HepG2 (cell line): ENCODE measurements around the gene KCNE4. TPM values are rescaled to one million over a fixed set of nuclear protein-coding genes. Genes with fewer than 3 reads are reported as not detected.
A peak's percentile ranks its signal among the peaks of the same experiment; 100 is the strongest.

Experiments used
- EED ChIP-seq: sonication (generic); formaldehyde crosslinking; IDR thresholded peaks from 2 replicates; pipeline ENCODE4 v1.5.0; 2020; ENCODE audit warnings: mild to moderate bottlenecking, missing genetic modification reagents
- MIER3 ChIP-seq: IDR thresholded peaks from 2 replicates; pipeline ENCODE4 v1.6.1; 2016; ENCODE audit warnings: missing compliant biosample characterization, borderline replicate concordance
- NR2F1 ChIP-seq, 2 experiments: fragments of 450-650 bp in 1 of 2; formaldehyde crosslinking in 1 of 2; IDR thresholded peaks; 2 replicates each; pipeline versions ENCODE4 v1.5.0 to v1.6.1; 2016 to 2020; ENCODE audit warnings: mild to moderate bottlenecking in 1 of 2, missing compliant biosample characterization in 1 of 2, missing genetic modification reagents in 1 of 2, moderate library complexity in 1 of 2
- PRMT3 ChIP-seq: sonication (generic); formaldehyde crosslinking; IDR thresholded peaks from 2 replicates; pipeline ENCODE4 v1.8.1; 2022; ENCODE audit warnings: low read depth, mild to moderate bottlenecking, moderate library complexity, missing genetic modification reagents, borderline replicate concordance
- RARA ChIP-seq: IDR thresholded peaks from 2 replicates; pipeline ENCODE4 v1.6.1; 2016; ENCODE audit warnings: missing genetic modification reagents, missing compliant biosample characterization
- RBM22 ChIP-seq: fragments of 200-400 bp; formaldehyde crosslinking; optimal IDR thresholded peaks from 2 replicates; pipeline ENCODE3; 2017; ENCODE audit warnings: mild to moderate bottlenecking, low read length, moderate library complexity
- SMYD3 ChIP-seq: sonication (generic); formaldehyde crosslinking; IDR thresholded peaks from 2 replicates; pipeline ENCODE4 v1.8.1; 2023; ENCODE audit warnings: mild to moderate bottlenecking, missing genetic modification reagents
- SP1 ChIP-seq, 2 experiments: fragments of 450-650 bp in 1 of 2; sonication (generic) in 1 of 2; formaldehyde crosslinking in 1 of 2; IDR thresholded peaks; 2 replicates each; pipeline versions ENCODE4 v1.4.0 to v1.6.1; 2016 to 2020; ENCODE audit warnings: missing genetic modification reagents in 1 of 2
- TAF1 ChIP-seq: sonication (generic); formaldehyde crosslinking; IDR thresholded peaks from 2 replicates; pipeline ENCODE4 v1.4.0; 2020; ENCODE audit warnings: missing genetic modification reagents
- ZNF3 ChIP-seq: IDR thresholded peaks from 2 replicates; pipeline ENCODE4 v1.7.0; 2017; ENCODE audit warnings: inconsistent platforms
- ZNF317 ChIP-seq: sonication (generic); formaldehyde crosslinking; IDR thresholded peaks from 2 replicates; pipeline ENCODE4 v1.5.0; 2020; ENCODE audit warnings: mild to moderate bottlenecking, missing genetic modification reagents
- ZNF329 ChIP-seq: sonication (generic); formaldehyde crosslinking; IDR thresholded peaks from 2 replicates; pipeline ENCODE4 v1.9.0; 2021; ENCODE audit warnings: low read depth, mild to moderate bottlenecking, missing genetic modification reagents
- ZNF350 ChIP-seq: sonication (generic); formaldehyde crosslinking; IDR thresholded peaks from 2 replicates; pipeline ENCODE4 v1.4.0; 2020; ENCODE audit warnings: mild to moderate bottlenecking, low read depth, missing genetic modification reagents, borderline replicate concordance
- ZNF629 ChIP-seq: sonication (generic); formaldehyde crosslinking; conservative IDR thresholded peaks from 2 replicates; pipeline ENCODE4 v1.5.0; 2020; ENCODE audit warnings: missing genetic modification reagents
- ZNF777 ChIP-seq: sonication (generic); formaldehyde crosslinking; IDR thresholded peaks from 2 replicates; pipeline ENCODE4 v1.4.0; 2020; ENCODE audit warnings: missing genetic modification reagents
- ZNF839 ChIP-seq: sonication (generic); formaldehyde crosslinking; IDR thresholded peaks from 2 replicates; pipeline ENCODE4 v1.4.0; 2020; ENCODE audit warnings: missing genetic modification reagents, mild to moderate bottlenecking, borderline replicate concordance
- polyA plus RNA-seq, 8 experiments: library from polyadenylated mRNA; depleted of rRNA in 3 of 8; stranded (reverse) in 7 of 8; unstranded in 1 of 8; fragments of >200 nt; fragmentation: Illumina TruSeq in 4 of 8; extraction: Trizol in 4 of 8; gene quantifications; 2 replicates each; pipeline versions ENCODE4 v1.2.1 to v1.2.3, GENCODE V29; 2011 to 2016; ENCODE audit warnings: low read depth in 4 of 8, missing spikeins in 1 of 8, mixed read lengths in 1 of 8; ENCODE audit not compliant: insufficient read depth in 1 of 8
- total RNA-seq, 5 experiments: library from RNA; depleted of rRNA; stranded (reverse); fragments of >200 nt; fragmentation: Illumina TruSeq; extraction: Trizol; gene quantifications; 2 replicates each; pipeline ENCODE4 v1.2.3, GENCODE V29; 2016; ENCODE audit warnings: low read depth in 1 of 5
- TF ChIP-seq, protein P1 (sequence below): sonication (generic); formaldehyde crosslinking; IDR thresholded peaks from 2 replicates; pipeline ENCODE4 v1.5.1; 2020; ENCODE audit warnings: mild to moderate bottlenecking, missing genetic modification reagents, borderline replicate concordance
- TF ChIP-seq, protein P2 (sequence below): sonication (generic); formaldehyde crosslinking; IDR thresholded peaks from 2 replicates; pipeline ENCODE4 v1.5.0; 2020; ENCODE audit warnings: missing genetic modification reagents, mild to moderate bottlenecking, borderline replicate concordance
- TF ChIP-seq, protein P3 (sequence below): IDR thresholded peaks from 2 replicates; pipeline ENCODE4 v1.6.1; 2012; ENCODE audit warnings: inconsistent platforms
- TF ChIP-seq, protein P4 (sequence below): sonication (generic); formaldehyde crosslinking; conservative IDR thresholded peaks from 2 replicates; pipeline ENCODE4 v1.4.0; 2020; ENCODE audit warnings: missing genetic modification reagents
- TF ChIP-seq, protein P5 (sequence below): sonication (generic); formaldehyde crosslinking; IDR thresholded peaks from 2 replicates; pipeline ENCODE4 v1.8.0; 2022; ENCODE audit warnings: mild to moderate bottlenecking, missing genetic modification reagents
- TF ChIP-seq, protein P6 (sequence below): fragments of 450-650 bp; IDR thresholded peaks from 2 replicates; pipeline ENCODE4 v1.6.1; 2016

The KCNE4 gene
- total and polyA plus RNA-seq, 2 of the 13 experiments (the other 11 are each of a cell fraction or from before 2014, with no cell fraction given): not detected

DNA sequence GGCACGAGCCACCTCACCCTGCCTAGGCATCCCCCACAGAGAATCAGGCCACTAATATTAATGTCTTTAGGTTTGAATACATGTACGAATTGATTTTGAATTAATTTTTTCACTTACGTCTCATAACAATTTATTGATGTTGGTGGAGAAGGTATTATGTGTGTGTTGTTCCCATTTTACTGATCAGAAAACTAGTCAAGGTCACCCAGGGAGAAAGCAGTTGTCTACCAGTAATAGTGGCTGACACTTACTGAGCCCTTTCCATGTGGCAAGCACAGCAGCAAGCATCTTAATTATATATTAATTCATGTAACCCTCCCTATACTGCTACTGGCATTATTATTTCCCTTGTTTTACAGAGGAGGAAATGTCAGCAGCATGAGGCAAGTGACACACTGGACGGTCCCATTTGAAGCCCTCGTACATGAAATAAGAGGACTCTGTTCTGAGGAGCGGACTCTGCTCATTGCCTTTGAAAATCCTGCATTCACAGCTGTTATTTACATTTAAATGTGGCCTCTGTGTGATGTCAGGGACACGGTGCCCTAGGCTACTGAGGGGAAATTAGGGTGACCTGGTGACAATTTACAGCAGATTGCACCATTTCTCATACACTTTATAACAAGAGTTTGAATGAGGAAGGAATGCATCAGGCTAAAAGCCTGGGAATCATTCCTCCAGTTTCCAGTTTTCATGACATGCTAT is 30.9 kb upstream of the KCNE4 start (continued):
- TF ChIP-seq ZNF329 (CRISPR knock-in tag) (no peak), SP1 (IDR thresholded peaks at IDR 0.05) (no peak), SP1 (CRISPR knock-in tag; IDR thresholded peaks at IDR 0.05) (no peak), RBM22 (no peak), ZNF777 (CRISPR knock-in tag) (no peak), ZNF350 (CRISPR knock-in tag) (no peak), RARA (CRISPR knock-in tag) (peak; percentile 58; the same call in 1 of the 2 replicates), MIER3 (CRISPR knock-in tag) (no peak), PRMT3 (no peak), SMYD3 (CRISPR knock-in tag) (no peak), TAF1 (CRISPR knock-in tag) (no peak), EED (CRISPR knock-in tag) (no peak), ZNF317 (no peak), ZNF3 (CRISPR knock-in tag) (no peak), ZNF839 (CRISPR knock-in tag) (no peak), ZNF629 (CRISPR knock-in tag) (peak; percentile 67), NR2F1 (CRISPR knock-in tag; IDR thresholded peaks at IDR 0.05) (0 out of 4 replicates have a peak, but pooled peaks of 1 of the 2 experiments have one; percentile 15)
- TF ChIP-seq, protein P1, sequence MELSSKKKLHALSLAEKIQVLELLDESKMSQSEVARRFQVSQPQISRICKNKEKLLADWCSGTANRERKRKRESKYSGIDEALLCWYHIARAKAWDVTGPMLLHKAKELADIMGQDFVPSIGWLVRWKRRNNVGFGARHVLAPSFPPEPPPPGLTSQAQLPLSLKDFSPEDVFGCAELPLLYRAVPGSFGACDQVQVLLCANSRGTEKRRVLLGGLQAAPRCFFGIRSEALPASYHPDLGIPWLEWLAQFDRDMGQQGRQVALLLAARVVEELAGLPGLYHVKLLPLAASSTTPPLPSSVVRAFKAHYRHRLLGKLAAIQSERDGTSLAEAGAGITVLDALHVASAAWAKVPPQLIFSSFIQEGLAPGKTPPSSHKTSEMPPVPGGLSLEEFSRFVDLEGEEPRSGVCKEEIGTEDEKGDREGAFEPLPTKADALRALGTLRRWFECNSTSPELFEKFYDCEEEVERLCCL (CRISPR knock-in tag): no peak
- TF ChIP-seq, protein P2, sequence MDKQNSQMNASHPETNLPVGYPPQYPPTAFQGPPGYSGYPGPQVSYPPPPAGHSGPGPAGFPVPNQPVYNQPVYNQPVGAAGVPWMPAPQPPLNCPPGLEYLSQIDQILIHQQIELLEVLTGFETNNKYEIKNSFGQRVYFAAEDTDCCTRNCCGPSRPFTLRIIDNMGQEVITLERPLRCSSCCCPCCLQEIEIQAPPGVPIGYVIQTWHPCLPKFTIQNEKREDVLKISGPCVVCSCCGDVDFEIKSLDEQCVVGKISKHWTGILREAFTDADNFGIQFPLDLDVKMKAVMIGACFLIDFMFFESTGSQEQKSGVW (CRISPR knock-in tag): no peak
- TF ChIP-seq, protein P3, sequence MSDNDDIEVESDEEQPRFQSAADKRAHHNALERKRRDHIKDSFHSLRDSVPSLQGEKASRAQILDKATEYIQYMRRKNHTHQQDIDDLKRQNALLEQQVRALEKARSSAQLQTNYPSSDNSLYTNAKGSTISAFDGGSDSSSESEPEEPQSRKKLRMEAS: peak; percentile 45; the same call in 1 of the 2 replicates
- TF ChIP-seq, protein P4, sequence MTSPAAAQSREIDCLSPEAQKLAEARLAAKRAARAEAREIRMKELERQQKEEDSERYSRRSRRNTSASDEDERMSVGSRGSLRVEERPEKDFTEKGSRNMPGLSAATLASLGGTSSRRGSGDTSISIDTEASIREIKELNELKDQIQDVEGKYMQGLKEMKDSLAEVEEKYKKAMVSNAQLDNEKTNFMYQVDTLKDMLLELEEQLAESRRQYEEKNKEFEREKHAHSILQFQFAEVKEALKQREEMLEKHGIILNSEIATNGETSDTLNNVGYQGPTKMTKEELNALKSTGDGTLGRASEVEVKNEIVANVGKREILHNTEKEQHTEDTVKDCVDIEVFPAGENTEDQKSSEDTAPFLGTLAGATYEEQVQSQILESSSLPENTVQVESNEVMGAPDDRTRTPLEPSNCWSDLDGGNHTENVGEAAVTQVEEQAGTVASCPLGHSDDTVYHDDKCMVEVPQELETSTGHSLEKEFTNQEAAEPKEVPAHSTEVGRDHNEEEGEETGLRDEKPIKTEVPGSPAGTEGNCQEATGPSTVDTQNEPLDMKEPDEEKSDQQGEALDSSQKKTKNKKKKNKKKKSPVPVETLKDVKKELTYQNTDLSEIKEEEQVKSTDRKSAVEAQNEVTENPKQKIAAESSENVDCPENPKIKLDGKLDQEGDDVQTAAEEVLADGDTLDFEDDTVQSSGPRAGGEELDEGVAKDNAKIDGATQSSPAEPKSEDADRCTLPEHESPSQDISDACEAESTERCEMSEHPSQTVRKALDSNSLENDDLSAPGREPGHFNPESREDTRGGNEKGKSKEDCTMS: no peak
- TF ChIP-seq, protein P5, sequence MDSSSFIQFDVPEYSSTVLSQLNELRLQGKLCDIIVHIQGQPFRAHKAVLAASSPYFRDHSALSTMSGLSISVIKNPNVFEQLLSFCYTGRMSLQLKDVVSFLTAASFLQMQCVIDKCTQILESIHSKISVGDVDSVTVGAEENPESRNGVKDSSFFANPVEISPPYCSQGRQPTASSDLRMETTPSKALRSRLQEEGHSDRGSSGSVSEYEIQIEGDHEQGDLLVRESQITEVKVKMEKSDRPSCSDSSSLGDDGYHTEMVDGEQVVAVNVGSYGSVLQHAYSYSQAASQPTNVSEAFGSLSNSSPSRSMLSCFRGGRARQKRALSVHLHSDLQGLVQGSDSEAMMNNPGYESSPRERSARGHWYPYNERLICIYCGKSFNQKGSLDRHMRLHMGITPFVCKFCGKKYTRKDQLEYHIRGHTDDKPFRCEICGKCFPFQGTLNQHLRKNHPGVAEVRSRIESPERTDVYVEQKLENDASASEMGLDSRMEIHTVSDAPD (CRISPR knock-in tag): no peak
- TF ChIP-seq, protein P6, sequence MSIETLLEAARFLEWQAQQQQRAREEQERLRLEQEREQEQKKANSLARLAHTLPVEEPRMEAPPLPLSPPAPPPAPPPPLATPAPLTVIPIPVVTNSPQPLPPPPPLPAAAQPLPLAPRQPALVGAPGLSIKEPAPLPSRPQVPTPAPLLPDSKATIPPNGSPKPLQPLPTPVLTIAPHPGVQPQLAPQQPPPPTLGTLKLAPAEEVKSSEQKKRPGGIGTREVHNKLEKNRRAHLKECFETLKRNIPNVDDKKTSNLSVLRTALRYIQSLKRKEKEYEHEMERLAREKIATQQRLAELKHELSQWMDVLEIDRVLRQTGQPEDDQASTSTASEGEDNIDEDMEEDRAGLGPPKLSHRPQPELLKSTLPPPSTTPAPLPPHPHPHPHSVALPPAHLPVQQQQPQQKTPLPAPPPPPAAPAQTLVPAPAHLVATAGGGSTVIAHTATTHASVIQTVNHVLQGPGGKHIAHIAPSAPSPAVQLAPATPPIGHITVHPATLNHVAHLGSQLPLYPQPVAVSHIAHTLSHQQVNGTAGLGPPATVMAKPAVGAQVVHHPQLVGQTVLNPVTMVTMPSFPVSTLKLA: no peak
